Measurements from ENCODE around the gene PLAAT4. TPM values are rescaled to one million over a fixed set of nuclear protein-coding genes. Genes with fewer than 3 reads are reported as not detected.
"Not testable (repeated sequence)": the region's sequence is repeated elsewhere in the genome, so short reads cannot be mapped to it uniquely, and the experiment has no call there.

The PLAAT4 gene
- total RNA-seq, 2 donors from 2014 or later: 0.58 TPM; not detected in 1

DNA sequence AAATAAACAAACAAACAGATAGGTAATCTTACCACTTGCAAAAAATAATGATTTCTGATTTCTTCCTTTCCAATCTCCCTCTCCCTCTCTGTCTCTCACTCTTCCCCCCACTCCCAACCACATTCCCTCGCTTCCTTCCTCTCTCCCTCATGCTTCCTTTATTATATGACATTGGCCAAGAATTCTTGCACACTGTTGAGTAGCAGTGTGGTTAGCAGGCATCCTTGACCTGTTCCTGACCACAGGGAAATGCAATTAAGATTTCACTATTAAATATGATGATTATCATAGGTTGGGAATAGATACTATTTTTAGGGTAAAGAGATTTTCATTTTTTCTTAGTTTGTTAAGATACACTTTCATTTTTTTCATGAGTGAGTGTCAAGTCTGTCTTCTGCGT lies 14.7 kb upstream of the PLAAT4 start:
- peaks cover 46% of the 10 kb centered on the region for H3K36me3 Mint-ChIP-seq (ENCODE audit: low read depth)
- H3K4me1 Mint-ChIP-seq: no peaks in the 10 kb centered on the region
- Histone ChIP-seq H3K27ac (ENCODE audit: low read depth, low read length) (no peak overlapping the region), H3K4me1 (ENCODE audit: control insufficient read depth, insufficient read depth, low read length) (no peaks in the 10 kb centered on the region), H3K36me3 (ENCODE audit: control insufficient read depth, insufficient read depth, low read length) (no peaks in the 10 kb centered on the region), H3K27me3 (ENCODE audit: control insufficient read depth, insufficient read depth, low read length, poor library complexity, severe bottlenecking) (no peaks in the 10 kb centered on the region), H3K9me3 (ENCODE audit: control insufficient read depth, low read length) (peaks cover 52% of the 10 kb centered on the region), H3K4me3 (ENCODE audit: low read length) (no peak overlapping the region), H3K9ac (ENCODE audit: extremely low read depth, low read length, poor library complexity, severe bottlenecking) (no peak overlapping the region)
- no peak for DNase-seq
- WGBS, 2 experiments (ENCODE audit: insufficient coverage in 1 of 2, insufficient read length in 1 of 2): 100% methylated on average over 1 of the region's 2 CpGs
- TF ChIP-seq, protein P1, sequence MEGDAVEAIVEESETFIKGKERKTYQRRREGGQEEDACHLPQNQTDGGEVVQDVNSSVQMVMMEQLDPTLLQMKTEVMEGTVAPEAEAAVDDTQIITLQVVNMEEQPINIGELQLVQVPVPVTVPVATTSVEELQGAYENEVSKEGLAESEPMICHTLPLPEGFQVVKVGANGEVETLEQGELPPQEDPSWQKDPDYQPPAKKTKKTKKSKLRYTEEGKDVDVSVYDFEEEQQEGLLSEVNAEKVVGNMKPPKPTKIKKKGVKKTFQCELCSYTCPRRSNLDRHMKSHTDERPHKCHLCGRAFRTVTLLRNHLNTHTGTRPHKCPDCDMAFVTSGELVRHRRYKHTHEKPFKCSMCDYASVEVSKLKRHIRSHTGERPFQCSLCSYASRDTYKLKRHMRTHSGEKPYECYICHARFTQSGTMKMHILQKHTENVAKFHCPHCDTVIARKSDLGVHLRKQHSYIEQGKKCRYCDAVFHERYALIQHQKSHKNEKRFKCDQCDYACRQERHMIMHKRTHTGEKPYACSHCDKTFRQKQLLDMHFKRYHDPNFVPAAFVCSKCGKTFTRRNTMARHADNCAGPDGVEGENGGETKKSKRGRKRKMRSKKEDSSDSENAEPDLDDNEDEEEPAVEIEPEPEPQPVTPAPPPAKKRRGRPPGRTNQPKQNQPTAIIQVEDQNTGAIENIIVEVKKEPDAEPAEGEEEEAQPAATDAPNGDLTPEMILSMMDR (conservative IDR thresholded peaks at IDR 0.05): no peak
- H3K4me3 Mint-ChIP-seq: no peak overlapping the region
- H3K27ac Mint-ChIP-seq: no peak overlapping the region
- peaks cover 65% of the 10 kb centered on the region for H3K9me3 Mint-ChIP-seq
- no peaks in the 10 kb centered on the region for H3K27me3 Mint-ChIP-seq (ENCODE audit: insufficient read depth)

DNA sequence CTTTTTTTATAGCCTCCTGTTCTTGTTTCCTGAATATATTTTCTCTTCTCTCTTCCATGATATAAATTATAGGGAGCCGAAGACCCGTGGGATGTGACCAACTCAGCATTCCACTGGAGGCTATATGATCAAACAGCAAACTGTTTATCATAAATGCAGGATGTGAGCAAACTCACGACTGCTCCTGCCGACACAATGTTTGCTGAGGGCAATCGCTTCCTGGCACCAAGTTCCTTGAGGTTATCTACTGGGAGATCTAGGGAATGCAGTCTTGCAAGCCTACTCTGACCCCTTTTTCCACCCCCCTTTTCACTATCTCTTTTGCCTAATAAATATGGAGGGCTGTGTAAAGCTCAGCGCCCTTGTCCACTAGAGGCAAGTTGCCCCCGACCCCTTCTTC lies 13.5 kb upstream of the PLAAT4 start:
- Mint-ChIP-seq H3K4me3 (no peak overlapping the region), H3K4me1 (peaks cover 8% of the 10 kb centered on the region), H3K9me3 (peaks cover 62% of the 10 kb centered on the region), H3K27ac (no peak overlapping the region), H3K36me3 (ENCODE audit: low read depth) (peaks cover 37% of the 10 kb centered on the region), H3K27me3 (ENCODE audit: insufficient read depth) (no peaks in the 10 kb centered on the region)
- no peaks in the 10 kb centered on the region for H3K27me3 ChIP-seq (ENCODE audit: control insufficient read depth, insufficient read depth, low read length, poor library complexity, severe bottlenecking)
- WGBS, 2 experiments (ENCODE audit: insufficient coverage in 1 of 2, insufficient read length in 1 of 2): 93 to 97% methylated on average over 7 of the region's 7 CpGs
- H3K4me1 ChIP-seq (ENCODE audit: control insufficient read depth, insufficient read depth, low read length): no peaks in the 10 kb centered on the region
- peaks cover 52% of the 10 kb centered on the region for H3K9me3 ChIP-seq (ENCODE audit: control insufficient read depth, low read length)
- H3K4me3 ChIP-seq (ENCODE audit: low read length): peak overlapping the region; percentile 50
- no peak overlapping the region for H3K9ac ChIP-seq (ENCODE audit: extremely low read depth, low read length, poor library complexity, severe bottlenecking)
- DNase-seq: no peak
- TF ChIP-seq, protein P1 (conservative IDR thresholded peaks at IDR 0.05): no peak
- no peaks in the 10 kb centered on the region for H3K36me3 ChIP-seq (ENCODE audit: control insufficient read depth, insufficient read depth, low read length)
- no peak overlapping the region for H3K27ac ChIP-seq (ENCODE audit: low read depth, low read length)

DNA sequence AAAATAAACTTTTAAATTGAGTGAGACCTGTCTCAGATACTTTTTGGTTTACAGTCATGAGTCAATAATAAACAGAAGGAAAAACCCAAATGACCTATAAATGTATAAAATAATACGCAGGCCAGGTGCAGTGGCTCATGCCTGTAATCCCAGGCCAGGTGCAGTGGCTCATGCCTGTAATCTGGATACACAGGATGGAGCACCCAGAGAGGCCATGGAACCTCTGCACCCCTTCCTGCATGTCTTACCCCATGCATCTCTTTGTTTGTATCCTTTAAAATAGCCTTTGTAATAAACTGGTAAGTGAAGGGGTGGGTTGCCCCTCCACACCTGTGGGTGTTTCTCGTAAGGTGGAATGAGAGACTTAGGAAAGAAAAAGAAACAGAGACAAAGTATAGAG lies 8.9 kb upstream of the PLAAT4 start:
- Mint-ChIP-seq H3K4me1 (peaks cover 40% of the 10 kb centered on the region), H3K36me3 (ENCODE audit: low read depth) (peaks cover 9% of the 10 kb centered on the region), H3K27me3 (ENCODE audit: insufficient read depth) (no peaks in the 10 kb centered on the region), H3K27ac (peak overlapping the region; percentile 89), H3K9me3 (peaks cover 32% of the 10 kb centered on the region), H3K4me3 (peak overlapping the region; percentile 31)
- no peak overlapping the region for H3K27ac ChIP-seq (ENCODE audit: low read depth, low read length)
- H3K36me3 ChIP-seq (ENCODE audit: control insufficient read depth, insufficient read depth, low read length): no peaks in the 10 kb centered on the region
- 72 to 100% methylated on average over 1 to 2 of the region's 2 CpGs for WGBS, 2 experiments (ENCODE audit: insufficient coverage in 1 of 2, insufficient read length in 1 of 2)
- TF ChIP-seq, protein P1 (conservative IDR thresholded peaks at IDR 0.05): no peak
- H3K4me3 ChIP-seq (ENCODE audit: low read length): peak overlapping the region; percentile 7
- H3K27me3 ChIP-seq (ENCODE audit: control insufficient read depth, insufficient read depth, low read length, poor library complexity, severe bottlenecking): no peaks in the 10 kb centered on the region
- peak; percentile 42 for DNase-seq
- peaks cover 11% of the 10 kb centered on the region for H3K4me1 ChIP-seq (ENCODE audit: control insufficient read depth, insufficient read depth, low read length)
- peaks cover 21% of the 10 kb centered on the region for H3K9me3 ChIP-seq (ENCODE audit: control insufficient read depth, low read length)
- H3K9ac ChIP-seq (ENCODE audit: extremely low read depth, low read length, poor library complexity, severe bottlenecking): no peak overlapping the region

DNA sequence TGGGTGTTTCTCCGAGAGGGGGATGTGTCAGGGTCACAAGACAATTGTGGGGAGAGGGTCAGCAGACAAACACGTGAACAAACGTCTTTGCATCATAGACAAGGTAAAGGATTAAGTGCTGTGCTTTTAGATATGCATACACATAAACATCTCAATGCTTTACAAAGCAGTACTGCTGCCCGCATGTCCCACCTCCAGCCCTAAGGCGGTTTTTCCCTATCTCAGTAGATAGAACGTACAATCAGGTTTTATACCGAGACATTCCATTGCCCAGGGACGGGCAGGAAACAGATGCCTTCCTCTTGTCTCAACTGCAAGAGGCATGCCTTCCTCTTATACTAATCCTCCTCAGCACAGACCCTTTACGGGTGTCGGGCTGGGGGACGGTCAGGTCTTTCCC lies 8.5 kb upstream of the PLAAT4 start:
- Mint-ChIP-seq H3K4me1 (peaks cover 45% of the 10 kb centered on the region), H3K9me3 (peaks cover 29% of the 10 kb centered on the region), H3K4me3 (peak overlapping the region; percentile 31), H3K27ac (peak overlapping the region; percentile 89)
- Histone ChIP-seq H3K4me1 (ENCODE audit: control insufficient read depth, insufficient read depth, low read length) (peaks cover 11% of the 10 kb centered on the region), H3K9me3 (ENCODE audit: control insufficient read depth, low read length) (peaks cover 17% of the 10 kb centered on the region), H3K4me3 (ENCODE audit: low read length) (peak overlapping the region; percentile 7)
- H3K36me3 Mint-ChIP-seq (ENCODE audit: low read depth); H3K9ac ChIP-seq (ENCODE audit: extremely low read depth, low read length, poor library complexity, severe bottlenecking); H3K36me3 ChIP-seq (ENCODE audit: control insufficient read depth, insufficient read depth, low read length); H3K27me3 ChIP-seq (ENCODE audit: control insufficient read depth, insufficient read depth, low read length, poor library complexity, severe bottlenecking); DNase-seq; H3K27me3 Mint-ChIP-seq (ENCODE audit: insufficient read depth); H3K27ac ChIP-seq (ENCODE audit: low read depth, low read length): not testable (repeated sequence)
- 11% methylated on average over 4 of the region's 11 CpGs; no CpG with 5 or more reads in 1 of the 2 experiments for WGBS, 2 experiments (ENCODE audit: insufficient coverage in 1 of 2, insufficient read length in 1 of 2)

DNA sequence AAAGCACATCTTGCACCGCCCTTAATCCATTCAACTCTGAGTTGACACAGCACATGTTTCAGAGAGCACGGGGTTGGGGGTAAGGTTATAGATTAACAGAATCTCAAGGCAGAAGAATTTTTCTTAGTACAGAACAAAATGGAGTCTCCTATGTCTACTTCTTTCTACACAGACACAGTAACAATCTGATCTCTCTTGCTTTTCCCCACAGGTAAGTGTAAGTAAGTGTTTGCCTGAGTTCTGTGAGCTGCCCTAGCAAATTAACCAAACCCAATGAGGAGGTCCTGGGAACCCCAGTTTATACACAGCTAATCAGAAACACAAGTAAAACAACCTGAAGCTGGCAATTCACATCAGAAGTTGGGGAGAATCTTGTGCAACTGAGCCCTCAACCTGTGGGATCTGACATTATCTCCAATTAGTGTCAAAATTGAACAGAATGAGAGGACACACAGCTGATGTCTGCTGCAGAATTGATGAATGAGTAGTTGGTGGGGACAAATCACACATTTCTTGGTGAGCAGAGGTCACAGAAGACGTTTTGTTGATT lies 7.8 kb upstream of the PLAAT4 start:
- H3K27ac ChIP-seq (ENCODE audit: low read depth, low read length); H3K27me3 Mint-ChIP-seq (ENCODE audit: insufficient read depth); H3K36me3 ChIP-seq (ENCODE audit: control insufficient read depth, insufficient read depth, low read length); H3K36me3 Mint-ChIP-seq (ENCODE audit: low read depth); H3K4me3 Mint-ChIP-seq; H3K27me3 ChIP-seq (ENCODE audit: control insufficient read depth, insufficient read depth, low read length, poor library complexity, severe bottlenecking): not testable (repeated sequence)
- peak; percentile 52 for DNase-seq
- Histone ChIP-seq H3K4me3 (ENCODE audit: low read length) (peak overlapping the region; percentile 77), H3K9me3 (ENCODE audit: control insufficient read depth, low read length) (peaks cover 11% of the 10 kb centered on the region), H3K4me1 (ENCODE audit: control insufficient read depth, insufficient read depth, low read length) (peaks cover 11% of the 10 kb centered on the region), H3K9ac (ENCODE audit: extremely low read depth, low read length, poor library complexity, severe bottlenecking) (peak overlapping the region; percentile 64)
- Mint-ChIP-seq H3K9me3 (peaks cover 22% of the 10 kb centered on the region), H3K27ac (peak overlapping the region; percentile 81), H3K4me1 (peaks cover 49% of the 10 kb centered on the region)
- 19 to 50% methylated on average over 1 of the region's 3 CpGs for WGBS, 2 experiments (ENCODE audit: insufficient coverage in 1 of 2, insufficient read length in 1 of 2)
